WTC11 (cell line): ENCODE results near the gene CORO6. TPM values are rescaled to one million over a fixed set of nuclear protein-coding genes. Genes with fewer than 3 reads are reported as not detected.
A peak's percentile ranks its signal among the peaks of the same experiment; 100 is the strongest.

Experiments used
- ATAC-seq: fragments of 200-7000 bp; cut with Tn5 transposase; 2 replicates; pipeline ENCODE4 v1.10.0; 2021; ENCODE audit warnings: mild to moderate bottlenecking, moderate library complexity
- CTCF ChIA-PET: fragments of 300-600 bp; sonication (Branson Sonifier 250); formaldehyde crosslinking; loops from one replicate; lab custom pipeline; 2021; ENCODE audit warnings: antibody characterized with exemption; lab: Charles Lee
- POLR2A ChIA-PET: fragments of 350-600 bp; sonication (Branson Sonifier 250); formaldehyde crosslinking; loops from one replicate; lab custom pipeline; 2021; ENCODE audit warnings: antibody characterized with exemption; lab: Charles Lee
- DNase-seq: peaks from one replicate; pipeline ENCODE4 v3.0.0; 2021; ENCODE audit warnings: low spot score
- H3K27ac Mint-ChIP-seq: 2 replicates; pipeline ENCODE4 v1.8.0; 2021; ENCODE audit warnings: mixed read lengths
- H3K27me3 Mint-ChIP-seq: 2 replicates; pipeline ENCODE4 v1.8.0; 2021; ENCODE audit warnings: low read depth, mild to moderate bottlenecking, moderate library complexity, mixed read lengths
- H3K36me3 Mint-ChIP-seq: 2 replicates; pipeline ENCODE4 v1.8.0; 2021; ENCODE audit warnings: mixed read lengths
- H3K4me1 Mint-ChIP-seq: 2 replicates; pipeline ENCODE4 v1.8.0; 2022; ENCODE audit warnings: mixed read lengths
- H3K4me3 Mint-ChIP-seq: 2 replicates; pipeline ENCODE4 v1.8.0; 2021; ENCODE audit warnings: mild to moderate bottlenecking, moderate library complexity, mixed read lengths
- H3K9me3 Mint-ChIP-seq: 2 replicates; pipeline ENCODE4 v1.8.0; 2021; ENCODE audit warnings: mixed read lengths
- ATF1 ChIP-seq: sonication (generic); formaldehyde crosslinking; IDR thresholded peaks from 2 replicates; pipeline ENCODE4 v1.8.1; 2023; ENCODE audit warnings: mild to moderate bottlenecking, moderate library complexity, missing genetic modification reagents
- CREM ChIP-seq: sonication (generic); formaldehyde crosslinking; IDR thresholded peaks from 2 replicates; pipeline ENCODE4 v1.8.1; 2022; ENCODE audit warnings: mild to moderate bottlenecking, missing genetic modification reagents, moderate library complexity
- GTF2I ChIP-seq: fragments of 250-450 bp; sonication (Bioruptor Pico); conservative IDR thresholded peaks from 2 replicates; pipeline ENCODE4 v1.4.0; 2021; ENCODE audit warnings: mild to moderate bottlenecking
- IRF1 ChIP-seq: sonication (generic); formaldehyde crosslinking; IDR thresholded peaks from 2 replicates; pipeline ENCODE4 v1.8.0; 2023; ENCODE audit warnings: missing genetic modification reagents
- KAT7 ChIP-seq: sonication (generic); formaldehyde crosslinking; IDR thresholded peaks from 2 replicates; pipeline ENCODE4 v1.8.1; 2023; ENCODE audit warnings: missing genetic modification reagents, mild to moderate bottlenecking, borderline replicate concordance
- NR1H2 ChIP-seq: sonication (generic); formaldehyde crosslinking; IDR thresholded peaks from 2 replicates; pipeline ENCODE4 v1.9.0; 2021; ENCODE audit warnings: mild to moderate bottlenecking, moderate library complexity, missing genetic modification reagents
- SOX15 ChIP-seq: fragments of 250-450 bp; sonication (Bioruptor Pico); IDR thresholded peaks from 2 replicates; pipeline ENCODE4 v1.9.0; 2021; ENCODE audit warnings: mild to moderate bottlenecking
- TEAD4 ChIP-seq: sonication (generic); formaldehyde crosslinking; IDR thresholded peaks from 2 replicates; pipeline ENCODE4 v1.8.0; 2022; ENCODE audit warnings: mild to moderate bottlenecking, missing genetic modification reagents
- USF1 ChIP-seq: sonication (generic); formaldehyde crosslinking; IDR thresholded peaks from 2 replicates; pipeline ENCODE4 v1.8.0; 2022; ENCODE audit warnings: mild to moderate bottlenecking, missing genetic modification reagents
- USF2 ChIP-seq: sonication (generic); formaldehyde crosslinking; IDR thresholded peaks from 2 replicates; pipeline ENCODE4 v1.8.1; 2023; ENCODE audit warnings: mild to moderate bottlenecking, missing genetic modification reagents, moderate library complexity
- ZNF219 ChIP-seq: sonication (generic); formaldehyde crosslinking; IDR thresholded peaks from 2 replicates; pipeline ENCODE4 v1.8.0; 2023; ENCODE audit warnings: missing genetic modification reagents, mild to moderate bottlenecking, borderline replicate concordance
- ZNF317 ChIP-seq: sonication (generic); formaldehyde crosslinking; IDR thresholded peaks from 2 replicates; pipeline ENCODE4 v1.8.1; 2023; ENCODE audit warnings: low read depth, mild to moderate bottlenecking, moderate library complexity, missing genetic modification reagents, borderline replicate concordance
- ZNF416 ChIP-seq: fragments of 250-450 bp; sonication (Bioruptor Pico); IDR thresholded peaks from 2 replicates; pipeline ENCODE4 v1.9.0; 2021; ENCODE audit warnings: mild to moderate bottlenecking, inconsistent platforms
- total RNA-seq: library from RNA; stranded (reverse); gene quantifications from 3 replicates; pipeline ENCODE4 v1.2.3, GENCODE V29; 2021
- TF ChIP-seq, protein P1 (sequence below): sonication (generic); formaldehyde crosslinking; IDR thresholded peaks from 2 replicates; pipeline ENCODE4 v1.8.0; 2023; ENCODE audit warnings: missing genetic modification reagents, mild to moderate bottlenecking, borderline replicate concordance
- TF ChIP-seq, protein P2 (sequence below): sonication (generic); formaldehyde crosslinking; IDR thresholded peaks from 2 replicates; pipeline ENCODE4 v1.8.1; 2023; ENCODE audit warnings: mild to moderate bottlenecking, missing genetic modification reagents
- TF ChIP-seq, protein P3 (sequence below): sonication (generic); formaldehyde crosslinking; IDR thresholded peaks from 2 replicates; pipeline ENCODE4 v1.8.1; 2022; ENCODE audit warnings: missing genetic modification reagents, borderline replicate concordance
- TF ChIP-seq, protein P4 (sequence below): sonication (generic); formaldehyde crosslinking; IDR thresholded peaks from 2 replicates; pipeline ENCODE4 v1.8.0; 2022; ENCODE audit warnings: mild to moderate bottlenecking, missing genetic modification reagents
- TF ChIP-seq, protein P5 (sequence below): sonication (generic); formaldehyde crosslinking; IDR thresholded peaks from 2 replicates; pipeline ENCODE4 v1.8.1; 2023; ENCODE audit warnings: mild to moderate bottlenecking, missing genetic modification reagents, moderate library complexity

CORO6 gene
- total RNA-seq, 1 experiment from 2014 or later, result 8.9 TPM

DNA sequence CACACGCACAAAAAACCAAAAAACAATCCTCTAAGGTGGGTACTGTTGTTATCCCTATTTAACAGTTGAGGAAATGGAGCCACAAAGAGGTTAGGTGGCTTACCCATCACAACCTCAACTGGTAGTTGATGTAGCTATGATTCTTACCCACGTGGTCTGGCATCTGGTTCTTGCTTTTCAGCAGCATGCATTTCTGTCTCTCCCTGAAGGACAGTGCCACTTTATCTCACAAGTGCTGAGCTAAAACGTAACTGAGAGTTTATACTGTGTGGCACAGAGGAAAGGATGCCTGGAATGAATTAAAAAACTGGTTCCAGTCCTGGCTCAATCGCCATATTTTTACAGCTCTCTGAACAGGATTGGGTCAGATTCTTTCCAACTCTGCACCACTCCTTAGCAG lies 1.9 kb upstream of the CORO6 start:
- H3K9me3 Mint-ChIP-seq, result no peaks in the 10 kb centered on the region
- TF ChIP-seq, protein P1, sequence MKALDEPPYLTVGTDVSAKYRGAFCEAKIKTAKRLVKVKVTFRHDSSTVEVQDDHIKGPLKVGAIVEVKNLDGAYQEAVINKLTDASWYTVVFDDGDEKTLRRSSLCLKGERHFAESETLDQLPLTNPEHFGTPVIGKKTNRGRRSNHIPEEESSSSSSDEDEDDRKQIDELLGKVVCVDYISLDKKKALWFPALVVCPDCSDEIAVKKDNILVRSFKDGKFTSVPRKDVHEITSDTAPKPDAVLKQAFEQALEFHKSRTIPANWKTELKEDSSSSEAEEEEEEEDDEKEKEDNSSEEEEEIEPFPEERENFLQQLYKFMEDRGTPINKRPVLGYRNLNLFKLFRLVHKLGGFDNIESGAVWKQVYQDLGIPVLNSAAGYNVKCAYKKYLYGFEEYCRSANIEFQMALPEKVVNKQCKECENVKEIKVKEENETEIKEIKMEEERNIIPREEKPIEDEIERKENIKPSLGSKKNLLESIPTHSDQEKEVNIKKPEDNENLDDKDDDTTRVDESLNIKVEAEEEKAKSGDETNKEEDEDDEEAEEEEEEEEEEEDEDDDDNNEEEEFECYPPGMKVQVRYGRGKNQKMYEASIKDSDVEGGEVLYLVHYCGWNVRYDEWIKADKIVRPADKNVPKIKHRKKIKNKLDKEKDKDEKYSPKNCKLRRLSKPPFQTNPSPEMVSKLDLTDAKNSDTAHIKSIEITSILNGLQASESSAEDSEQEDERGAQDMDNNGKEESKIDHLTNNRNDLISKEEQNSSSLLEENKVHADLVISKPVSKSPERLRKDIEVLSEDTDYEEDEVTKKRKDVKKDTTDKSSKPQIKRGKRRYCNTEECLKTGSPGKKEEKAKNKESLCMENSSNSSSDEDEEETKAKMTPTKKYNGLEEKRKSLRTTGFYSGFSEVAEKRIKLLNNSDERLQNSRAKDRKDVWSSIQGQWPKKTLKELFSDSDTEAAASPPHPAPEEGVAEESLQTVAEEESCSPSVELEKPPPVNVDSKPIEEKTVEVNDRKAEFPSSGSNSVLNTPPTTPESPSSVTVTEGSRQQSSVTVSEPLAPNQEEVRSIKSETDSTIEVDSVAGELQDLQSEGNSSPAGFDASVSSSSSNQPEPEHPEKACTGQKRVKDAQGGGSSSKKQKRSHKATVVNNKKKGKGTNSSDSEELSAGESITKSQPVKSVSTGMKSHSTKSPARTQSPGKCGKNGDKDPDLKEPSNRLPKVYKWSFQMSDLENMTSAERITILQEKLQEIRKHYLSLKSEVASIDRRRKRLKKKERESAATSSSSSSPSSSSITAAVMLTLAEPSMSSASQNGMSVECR, result no peak
- TF ChIP-seq USF2 (CRISPR knock-in tag) (no peak), USF1 (CRISPR knock-in tag) (no peak), CREM (no peak), SOX15 (CRISPR knock-in tag) (no peak), ZNF416 (CRISPR knock-in tag) (no peak)
- TF ChIP-seq, protein P2, sequence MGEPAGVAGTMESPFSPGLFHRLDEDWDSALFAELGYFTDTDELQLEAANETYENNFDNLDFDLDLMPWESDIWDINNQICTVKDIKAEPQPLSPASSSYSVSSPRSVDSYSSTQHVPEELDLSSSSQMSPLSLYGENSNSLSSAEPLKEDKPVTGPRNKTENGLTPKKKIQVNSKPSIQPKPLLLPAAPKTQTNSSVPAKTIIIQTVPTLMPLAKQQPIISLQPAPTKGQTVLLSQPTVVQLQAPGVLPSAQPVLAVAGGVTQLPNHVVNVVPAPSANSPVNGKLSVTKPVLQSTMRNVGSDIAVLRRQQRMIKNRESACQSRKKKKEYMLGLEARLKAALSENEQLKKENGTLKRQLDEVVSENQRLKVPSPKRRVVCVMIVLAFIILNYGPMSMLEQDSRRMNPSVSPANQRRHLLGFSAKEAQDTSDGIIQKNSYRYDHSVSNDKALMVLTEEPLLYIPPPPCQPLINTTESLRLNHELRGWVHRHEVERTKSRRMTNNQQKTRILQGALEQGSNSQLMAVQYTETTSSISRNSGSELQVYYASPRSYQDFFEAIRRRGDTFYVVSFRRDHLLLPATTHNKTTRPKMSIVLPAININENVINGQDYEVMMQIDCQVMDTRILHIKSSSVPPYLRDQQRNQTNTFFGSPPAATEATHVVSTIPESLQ, result no peak
- TF ChIP-seq, protein P3, sequence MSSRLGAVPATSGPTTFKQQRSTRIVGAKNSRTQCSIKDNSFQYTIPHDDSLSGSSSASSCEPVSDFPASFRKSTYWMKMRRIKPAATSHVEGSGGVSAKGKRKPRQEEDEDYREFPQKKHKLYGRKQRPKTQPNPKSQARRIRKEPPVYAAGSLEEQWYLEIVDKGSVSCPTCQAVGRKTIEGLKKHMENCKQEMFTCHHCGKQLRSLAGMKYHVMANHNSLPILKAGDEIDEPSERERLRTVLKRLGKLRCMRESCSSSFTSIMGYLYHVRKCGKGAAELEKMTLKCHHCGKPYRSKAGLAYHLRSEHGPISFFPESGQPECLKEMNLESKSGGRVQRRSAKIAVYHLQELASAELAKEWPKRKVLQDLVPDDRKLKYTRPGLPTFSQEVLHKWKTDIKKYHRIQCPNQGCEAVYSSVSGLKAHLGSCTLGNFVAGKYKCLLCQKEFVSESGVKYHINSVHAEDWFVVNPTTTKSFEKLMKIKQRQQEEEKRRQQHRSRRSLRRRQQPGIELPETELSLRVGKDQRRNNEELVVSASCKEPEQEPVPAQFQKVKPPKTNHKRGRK, result no peak
- TF ChIP-seq, protein P4, sequence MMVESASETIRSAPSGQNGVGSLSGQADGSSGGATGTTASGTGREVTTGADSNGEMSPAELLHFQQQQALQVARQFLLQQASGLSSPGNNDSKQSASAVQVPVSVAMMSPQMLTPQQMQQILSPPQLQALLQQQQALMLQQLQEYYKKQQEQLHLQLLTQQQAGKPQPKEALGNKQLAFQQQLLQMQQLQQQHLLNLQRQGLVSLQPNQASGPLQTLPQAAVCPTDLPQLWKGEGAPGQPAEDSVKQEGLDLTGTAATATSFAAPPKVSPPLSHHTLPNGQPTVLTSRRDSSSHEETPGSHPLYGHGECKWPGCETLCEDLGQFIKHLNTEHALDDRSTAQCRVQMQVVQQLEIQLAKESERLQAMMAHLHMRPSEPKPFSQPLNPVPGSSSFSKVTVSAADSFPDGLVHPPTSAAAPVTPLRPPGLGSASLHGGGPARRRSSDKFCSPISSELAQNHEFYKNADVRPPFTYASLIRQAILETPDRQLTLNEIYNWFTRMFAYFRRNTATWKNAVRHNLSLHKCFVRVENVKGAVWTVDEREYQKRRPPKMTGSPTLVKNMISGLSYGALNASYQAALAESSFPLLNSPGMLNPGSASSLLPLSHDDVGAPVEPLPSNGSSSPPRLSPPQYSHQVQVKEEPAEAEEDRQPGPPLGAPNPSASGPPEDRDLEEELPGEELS (CRISPR knock-in tag), result no peak
- TF ChIP-seq, all 79 proteins: peak for 0
- Mint-ChIP-seq H3K4me3 (no peak overlapping the region), H3K36me3 (no peaks in the 10 kb centered on the region), H3K4me1 (peaks cover 43% of the 10 kb centered on the region), H3K27ac (no peak overlapping the region), H3K27me3 (peaks cover 52% of the 10 kb centered on the region)
- no peak for DNase-seq
- ATAC-seq, result no peak
- POLR2A ChIA-PET, result no interaction called here
- CTCF ChIA-PET, result interaction anchor here (0.8 to 3.8 kb wide), 15 partner anchors 8 to 469 kb away, joined by 3 to 44 read pairs (median 4); partner anchors contain the start of gene ANKRD13B

DNA sequence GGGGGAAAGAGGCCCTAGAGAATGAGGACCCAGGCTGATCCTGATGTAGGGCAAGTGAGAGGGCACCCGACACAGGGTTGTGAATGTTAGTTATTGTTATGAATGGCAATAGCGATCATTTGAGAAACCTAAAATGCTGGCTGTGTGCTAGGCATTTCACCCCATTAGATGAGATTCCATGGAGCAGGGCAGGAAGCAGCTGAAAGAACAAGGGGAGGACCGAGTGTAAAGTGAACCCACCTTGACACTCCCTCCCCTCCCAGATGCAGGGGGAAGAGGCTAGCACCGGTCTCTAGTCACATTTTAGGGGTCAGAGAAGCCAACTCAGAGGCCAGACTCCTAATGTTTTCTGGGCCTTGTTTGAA lies 553 bp upstream of the CORO6 start:
- ChIA-PET POLR2A (interaction anchor here (0.6 kb wide), 1 partner anchor 415 kb away, joined by 5 read pairs; no protein-coding TSS in a partner anchor), CTCF (interaction anchor here (0.8 to 3.2 kb wide), 12 partner anchors 10 to 506 kb away, joined by 3 to 18 read pairs (median 6); partner anchors contain the start of genes ABHD15 and ANKRD13B)
- H3K9me3 Mint-ChIP-seq, result no peaks in the 10 kb centered on the region
- no peaks in the 10 kb centered on the region for H3K36me3 Mint-ChIP-seq
- H3K27me3 Mint-ChIP-seq, result peaks cover 61% of the 10 kb centered on the region
- H3K4me3 Mint-ChIP-seq, result peak overlapping the region; percentile 79
- peaks cover 47% of the 10 kb centered on the region for H3K4me1 Mint-ChIP-seq
- peak; percentile 9 for ATAC-seq
- DNase-seq, result no peak
- H3K27ac Mint-ChIP-seq, result peak overlapping the region; percentile 82
- TF ChIP-seq USF1 (CRISPR knock-in tag) (no peak), NR1H2 (CRISPR knock-in tag) (no peak), ZNF317 (CRISPR knock-in tag) (no peak), TEAD4 (CRISPR knock-in tag) (no peak), GTF2I (CRISPR knock-in tag) (no peak), KAT7 (CRISPR knock-in tag) (no peak), IRF1 (CRISPR knock-in tag) (no peak), ZNF219 (no peak), ATF1 (CRISPR knock-in tag) (no peak)
- TF ChIP-seq, protein P5, sequence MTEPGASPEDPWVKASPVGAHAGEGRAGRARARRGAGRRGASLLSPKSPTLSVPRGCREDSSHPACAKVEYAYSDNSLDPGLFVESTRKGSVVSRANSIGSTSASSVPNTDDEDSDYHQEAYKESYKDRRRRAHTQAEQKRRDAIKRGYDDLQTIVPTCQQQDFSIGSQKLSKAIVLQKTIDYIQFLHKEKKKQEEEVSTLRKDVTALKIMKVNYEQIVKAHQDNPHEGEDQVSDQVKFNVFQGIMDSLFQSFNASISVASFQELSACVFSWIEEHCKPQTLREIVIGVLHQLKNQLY, result no peak
